HepG2 (cell line): ENCODE measurements around the gene C1orf159. TPM values are rescaled to one million over a fixed set of nuclear protein-coding genes. Genes with fewer than 3 reads are reported as not detected.

ENCODE experiments used
- ARNT2 ChIP-seq: sonication (generic); formaldehyde crosslinking; IDR thresholded peaks from 2 replicates; pipeline ENCODE4 v1.8.0; 2022; ENCODE audit warnings: mild to moderate bottlenecking, low read depth, missing genetic modification reagents, moderate library complexity
- ATM ChIP-seq: fragments of 450-650 bp; IDR thresholded peaks from 2 replicates; pipeline ENCODE4 v1.7.1; 2017; ENCODE audit warnings: mild to moderate bottlenecking, borderline replicate concordance
- CCAR2 ChIP-seq: fragments of 200-400 bp; formaldehyde crosslinking; optimal IDR thresholded peaks from 2 replicates; pipeline ENCODE3; 2018; ENCODE audit warnings: low read depth, mild to moderate bottlenecking, low read length, moderate library complexity
- CENPT ChIP-seq: sonication (generic); formaldehyde crosslinking; IDR thresholded peaks from 2 replicates; pipeline ENCODE4 v1.8.0; 2022; ENCODE audit warnings: low read depth, mild to moderate bottlenecking, moderate library complexity, missing genetic modification reagents
- ELF1 ChIP-seq: sonication (generic); formaldehyde crosslinking; IDR thresholded peaks from 2 replicates; pipeline ENCODE4 v1.4.0; 2020; ENCODE audit warnings: missing genetic modification reagents
- HHEX ChIP-seq: IDR thresholded peaks from 2 replicates; pipeline ENCODE4 v1.6.1; 2016; ENCODE audit warnings: control low read depth
- KAT8 ChIP-seq: IDR thresholded peaks from 2 replicates; pipeline ENCODE4 v1.6.1; 2016; ENCODE audit warnings: missing genetic modification reagents, missing compliant biosample characterization
- ZBTB7B ChIP-seq: sonication (generic); formaldehyde crosslinking; IDR thresholded peaks from 2 replicates; pipeline ENCODE4 v1.4.0; 2020; ENCODE audit warnings: missing genetic modification reagents
- ZNF121 ChIP-seq: sonication (generic); formaldehyde crosslinking; IDR thresholded peaks from 2 replicates; pipeline ENCODE4 v1.5.0; 2020; ENCODE audit warnings: mild to moderate bottlenecking, missing genetic modification reagents
- ZNF33B ChIP-seq: sonication (generic); formaldehyde crosslinking; IDR thresholded peaks from 2 replicates; pipeline ENCODE4 v1.5.1; 2020; ENCODE audit warnings: mild to moderate bottlenecking, missing genetic modification reagents
- ZNF569 ChIP-seq: sonication (generic); formaldehyde crosslinking; IDR thresholded peaks from 2 replicates; pipeline ENCODE4 v1.5.0; 2020; ENCODE audit warnings: mild to moderate bottlenecking, missing genetic modification reagents, moderate library complexity, borderline replicate concordance
- ZNF781 ChIP-seq: sonication (generic); formaldehyde crosslinking; IDR thresholded peaks from 2 replicates; pipeline ENCODE4 v1.5.1; 2020; ENCODE audit warnings: borderline replicate concordance, mild to moderate bottlenecking, missing genetic modification reagents; ENCODE audit errors: not compliant biosample characterization
- polyA plus RNA-seq, 8 experiments: library from polyadenylated mRNA; depleted of rRNA in 3 of 8; stranded (reverse) in 7 of 8; unstranded in 1 of 8; fragments of >200 nt; fragmentation: Illumina TruSeq in 4 of 8; extraction: Trizol in 4 of 8; gene quantifications; 2 replicates each; pipeline versions ENCODE4 v1.2.1 to v1.2.3, GENCODE V29; 2011 to 2016; ENCODE audit warnings: low read depth in 4 of 8, missing spikeins in 1 of 8, mixed read lengths in 1 of 8; ENCODE audit not compliant: insufficient read depth in 1 of 8
- total RNA-seq, 5 experiments: library from RNA; depleted of rRNA; stranded (reverse); fragments of >200 nt; fragmentation: Illumina TruSeq; extraction: Trizol; gene quantifications; 2 replicates each; pipeline ENCODE4 v1.2.3, GENCODE V29; 2016; ENCODE audit warnings: low read depth in 1 of 5
- TF ChIP-seq, protein P1 (sequence below): sonication (generic); formaldehyde crosslinking; IDR thresholded peaks from 2 replicates; pipeline ENCODE4 v1.4.0; 2020; ENCODE audit warnings: missing genetic modification reagents, borderline replicate concordance
- TF ChIP-seq, protein P2 (sequence below): sonication (generic); IDR thresholded peaks from 2 replicates; pipeline ENCODE4 v1.6.1; 2016; ENCODE audit warnings: low read depth, borderline replicate concordance
- TF ChIP-seq, protein P3 (sequence below): sonication (generic); formaldehyde crosslinking; IDR thresholded peaks from 2 replicates; pipeline ENCODE4 v1.5.0; 2020; ENCODE audit warnings: missing genetic modification reagents, mild to moderate bottlenecking, borderline replicate concordance
- TF ChIP-seq, protein P4 (sequence below): sonication (generic); formaldehyde crosslinking; IDR thresholded peaks from 2 replicates; pipeline ENCODE4 v1.5.0; 2020; ENCODE audit warnings: mild to moderate bottlenecking, missing genetic modification reagents
- TF ChIP-seq, protein P5 (sequence below): sonication (generic); formaldehyde crosslinking; IDR thresholded peaks from 2 replicates; pipeline ENCODE4 v1.4.0; 2020; ENCODE audit warnings: missing genetic modification reagents, borderline replicate concordance
- TF ChIP-seq, protein P6 (sequence below): IDR thresholded peaks from 2 replicates; pipeline ENCODE4 v1.6.1; 2018; ENCODE audit warnings: missing genetic modification reagents, mild to moderate bottlenecking, missing compliant biosample characterization

C1orf159 gene
- total and polyA plus RNA-seq, 2 of the 13 experiments (the other 11 are each of a cell fraction or from before 2014, with no cell fraction given), result 3.8 to 6.7 TPM

DNA sequence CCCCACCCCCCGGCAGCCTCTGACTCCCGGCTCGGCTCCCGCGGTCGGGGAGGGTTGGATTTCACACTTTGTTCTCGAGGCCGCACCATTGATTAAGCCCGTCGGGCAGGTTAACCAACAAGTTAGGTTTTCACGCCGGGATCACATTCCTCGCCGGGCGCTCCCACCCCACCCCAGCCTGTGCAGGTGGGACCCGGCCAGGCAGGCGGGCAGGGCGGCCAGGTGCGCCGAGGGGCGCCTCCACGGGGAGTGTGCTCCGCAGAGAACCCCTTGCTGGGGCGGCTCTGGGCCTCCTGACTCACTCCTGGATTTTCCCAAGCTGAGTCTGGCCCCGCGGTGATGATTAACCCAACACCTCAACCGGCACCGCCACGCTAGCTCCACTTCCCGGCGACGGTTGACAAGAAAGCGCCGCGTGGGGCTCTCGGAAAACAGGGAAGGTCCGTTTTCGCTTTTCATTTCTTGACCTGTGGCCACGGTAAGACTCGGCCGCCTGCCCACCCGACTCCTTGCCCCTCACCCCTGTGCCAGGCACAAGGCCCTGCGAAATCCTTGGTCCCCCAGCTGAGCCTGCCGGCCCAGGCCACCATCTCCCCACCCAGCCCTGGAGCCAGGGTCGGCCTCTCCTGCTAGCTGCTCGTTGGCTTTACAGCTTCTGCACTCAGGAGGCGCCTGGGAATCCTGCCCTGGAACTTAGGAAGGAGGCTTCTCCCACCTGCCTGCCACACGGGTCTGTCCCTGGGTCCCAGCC is 49.0 kb upstream of the C1orf159 start (continued):
- TF ChIP-seq, protein P1, sequence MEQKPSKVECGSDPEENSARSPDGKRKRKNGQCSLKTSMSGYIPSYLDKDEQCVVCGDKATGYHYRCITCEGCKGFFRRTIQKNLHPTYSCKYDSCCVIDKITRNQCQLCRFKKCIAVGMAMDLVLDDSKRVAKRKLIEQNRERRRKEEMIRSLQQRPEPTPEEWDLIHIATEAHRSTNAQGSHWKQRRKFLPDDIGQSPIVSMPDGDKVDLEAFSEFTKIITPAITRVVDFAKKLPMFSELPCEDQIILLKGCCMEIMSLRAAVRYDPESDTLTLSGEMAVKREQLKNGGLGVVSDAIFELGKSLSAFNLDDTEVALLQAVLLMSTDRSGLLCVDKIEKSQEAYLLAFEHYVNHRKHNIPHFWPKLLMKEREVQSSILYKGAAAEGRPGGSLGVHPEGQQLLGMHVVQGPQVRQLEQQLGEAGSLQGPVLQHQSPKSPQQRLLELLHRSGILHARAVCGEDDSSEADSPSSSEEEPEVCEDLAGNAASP (CRISPR knock-in tag), result no peak
- TF ChIP-seq CENPT (CRISPR knock-in tag), result no peak
- TF ChIP-seq, protein P2, sequence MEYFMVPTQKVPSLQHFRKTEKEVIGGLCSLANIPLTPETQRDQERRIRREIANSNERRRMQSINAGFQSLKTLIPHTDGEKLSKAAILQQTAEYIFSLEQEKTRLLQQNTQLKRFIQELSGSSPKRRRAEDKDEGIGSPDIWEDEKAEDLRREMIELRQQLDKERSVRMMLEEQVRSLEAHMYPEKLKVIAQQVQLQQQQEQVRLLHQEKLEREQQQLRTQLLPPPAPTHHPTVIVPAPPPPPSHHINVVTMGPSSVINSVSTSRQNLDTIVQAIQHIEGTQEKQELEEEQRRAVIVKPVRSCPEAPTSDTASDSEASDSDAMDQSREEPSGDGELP, result no peak
- no peak for TF ChIP-seq ZNF569 (CRISPR knock-in tag)
- peak; percentile 48; the same call in 1 of the 2 replicates for TF ChIP-seq ZBTB7B
- TF ChIP-seq ZNF121, result no peak
- no peak for TF ChIP-seq CCAR2
- TF ChIP-seq, protein P3, sequence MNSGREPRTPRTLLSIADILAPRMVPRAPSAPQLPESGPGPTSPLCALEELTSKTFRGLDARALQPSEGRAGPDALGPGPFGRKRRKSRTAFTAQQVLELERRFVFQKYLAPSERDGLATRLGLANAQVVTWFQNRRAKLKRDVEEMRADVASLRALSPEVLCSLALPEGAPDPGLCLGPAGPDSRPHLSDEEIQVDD (CRISPR knock-in tag), result no peak
- no peak for TF ChIP-seq HHEX (CRISPR knock-in tag)
- no peak for TF ChIP-seq KAT8 (CRISPR knock-in tag)
- TF ChIP-seq, protein P4, sequence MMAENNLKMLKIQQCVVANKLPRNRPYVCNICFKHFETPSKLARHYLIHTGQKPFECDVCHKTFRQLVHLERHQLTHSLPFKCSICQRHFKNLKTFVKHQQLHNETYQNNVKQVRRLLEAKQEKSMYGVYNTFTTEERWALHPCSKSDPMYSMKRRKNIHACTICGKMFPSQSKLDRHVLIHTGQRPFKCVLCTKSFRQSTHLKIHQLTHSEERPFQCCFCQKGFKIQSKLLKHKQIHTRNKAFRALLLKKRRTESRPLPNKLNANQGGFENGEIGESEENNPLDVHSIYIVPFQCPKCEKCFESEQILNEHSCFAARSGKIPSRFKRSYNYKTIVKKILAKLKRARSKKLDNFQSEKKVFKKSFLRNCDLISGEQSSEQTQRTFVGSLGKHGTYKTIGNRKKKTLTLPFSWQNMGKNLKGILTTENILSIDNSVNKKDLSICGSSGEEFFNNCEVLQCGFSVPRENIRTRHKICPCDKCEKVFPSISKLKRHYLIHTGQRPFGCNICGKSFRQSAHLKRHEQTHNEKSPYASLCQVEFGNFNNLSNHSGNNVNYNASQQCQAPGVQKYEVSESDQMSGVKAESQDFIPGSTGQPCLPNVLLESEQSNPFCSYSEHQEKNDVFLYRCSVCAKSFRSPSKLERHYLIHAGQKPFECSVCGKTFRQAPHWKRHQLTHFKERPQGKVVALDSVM (CRISPR knock-in tag), result 0 out of 2 replicates have a peak, but pooled peaks have one; percentile 25
- no peak for TF ChIP-seq ZNF33B (CRISPR knock-in tag)
- no peak for TF ChIP-seq ATM
- TF ChIP-seq, protein P5, sequence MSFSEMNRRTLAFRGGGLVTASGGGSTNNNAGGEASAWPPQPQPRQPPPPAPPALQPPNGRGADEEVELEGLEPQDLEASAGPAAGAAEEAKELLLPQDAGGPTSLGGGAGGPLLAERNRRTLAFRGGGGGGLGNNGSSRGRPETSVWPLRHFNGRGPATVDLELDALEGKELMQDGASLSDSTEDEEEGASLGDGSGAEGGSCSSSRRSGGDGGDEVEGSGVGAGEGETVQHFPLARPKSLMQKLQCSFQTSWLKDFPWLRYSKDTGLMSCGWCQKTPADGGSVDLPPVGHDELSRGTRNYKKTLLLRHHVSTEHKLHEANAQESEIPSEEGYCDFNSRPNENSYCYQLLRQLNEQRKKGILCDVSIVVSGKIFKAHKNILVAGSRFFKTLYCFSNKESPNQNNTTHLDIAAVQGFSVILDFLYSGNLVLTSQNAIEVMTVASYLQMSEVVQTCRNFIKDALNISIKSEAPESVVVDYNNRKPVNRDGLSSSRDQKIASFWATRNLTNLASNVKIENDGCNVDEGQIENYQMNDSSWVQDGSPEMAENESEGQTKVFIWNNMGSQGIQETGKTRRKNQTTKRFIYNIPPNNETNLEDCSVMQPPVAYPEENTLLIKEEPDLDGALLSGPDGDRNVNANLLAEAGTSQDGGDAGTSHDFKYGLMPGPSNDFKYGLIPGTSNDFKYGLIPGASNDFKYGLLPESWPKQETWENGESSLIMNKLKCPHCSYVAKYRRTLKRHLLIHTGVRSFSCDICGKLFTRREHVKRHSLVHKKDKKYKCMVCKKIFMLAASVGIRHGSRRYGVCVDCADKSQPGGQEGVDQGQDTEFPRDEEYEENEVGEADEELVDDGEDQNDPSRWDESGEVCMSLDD (CRISPR knock-in tag), result 0 out of 2 replicates have a peak, but pooled peaks have one; percentile 58
- no peak for TF ChIP-seq ZNF781 (CRISPR knock-in tag)
- no peak; the same call in 1 of the 2 replicates for TF ChIP-seq ELF1 (CRISPR knock-in tag)
- TF ChIP-seq, protein P6, sequence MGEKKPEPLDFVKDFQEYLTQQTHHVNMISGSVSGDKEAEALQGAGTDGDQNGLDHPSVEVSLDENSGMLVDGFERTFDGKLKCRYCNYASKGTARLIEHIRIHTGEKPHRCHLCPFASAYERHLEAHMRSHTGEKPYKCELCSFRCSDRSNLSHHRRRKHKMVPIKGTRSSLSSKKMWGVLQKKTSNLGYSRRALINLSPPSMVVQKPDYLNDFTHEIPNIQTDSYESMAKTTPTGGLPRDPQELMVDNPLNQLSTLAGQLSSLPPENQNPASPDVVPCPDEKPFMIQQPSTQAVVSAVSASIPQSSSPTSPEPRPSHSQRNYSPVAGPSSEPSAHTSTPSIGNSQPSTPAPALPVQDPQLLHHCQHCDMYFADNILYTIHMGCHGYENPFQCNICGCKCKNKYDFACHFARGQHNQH, result peak; percentile 81
- TF ChIP-seq ARNT2 (CRISPR knock-in tag), result no peak
